GM12878 (cell line): ENCODE data around the gene OAS1. TPM values are rescaled to one million over a fixed set of nuclear protein-coding genes. Genes with fewer than 3 reads are reported as not detected.

Experiments used
- ATAC-seq: fragments of 200-7000 bp; cut with Tn5 transposase; 3 replicates; pipeline ENCODE4 v1.9.1; 2020; ENCODE audit warnings: mild to moderate bottlenecking, moderate library complexity
- BruUV-seq: library from RNA; stranded (reverse); fragments of 400-500 nt; replicated peaks from 2 replicates; lab custom pipeline; 2021; lab: Mats Ljungman, UMichigan
- CTCF ChIA-PET: fragments of 300-600 bp; sonication (Branson Sonifier 250); formaldehyde crosslinking; extraction: SDS; loops from one replicate; lab custom pipeline; 2021; ENCODE audit warnings: inconsistent platforms; lab: Yijun Ruan, JAX
- POLR2A ChIA-PET: fragments of 350-600 bp; formaldehyde crosslinking; extraction: SDS; loops from one replicate; lab custom pipeline; 2021; ENCODE audit warnings: inconsistent platforms; lab: Charles Lee
- RAD21 ChIA-PET: fragments of 300-600 bp; sonication (Branson Sonifier 250); formaldehyde crosslinking; loops from one replicate; lab custom pipeline; 2023; ENCODE audit warnings: antibody characterized with exemption; ENCODE audit not compliant: unreplicated experiment; lab: Charles Lee
- SMC1A ChIA-PET: fragments of 300-600 bp; sonication (Branson Sonifier 250); formaldehyde crosslinking; loops from one replicate; lab custom pipeline; 2023; ENCODE audit not compliant: unreplicated experiment, uncharacterized antibody; lab: Charles Lee
- DNase-seq: peaks from one replicate; pipeline ENCODE4 v3.0.0-alpha.2; 2011; ENCODE audit warnings: low read depth, low spot score
- FAIRE-seq: peaks from 3 replicates; lab custom pipeline; 2011; peaks lifted over from hg19 to GRCh38; lab: Jason Lieb, UNC
- H2AFZ ChIP-seq: 2 replicates; pipeline ENCODE4 v1.6.0; 2011; ENCODE audit warnings: low read depth, low read length, control low read depth; ENCODE audit not compliant: control insufficient read depth
- H3K27ac ChIP-seq: 2 replicates; pipeline ENCODE4 v1.5.1; 2011; ENCODE audit warnings: control low read depth; ENCODE audit not compliant: control insufficient read depth, insufficient read depth
- H3K27me3 ChIP-seq, 2 experiments: replicated peaks in 1 of 2; 2 replicates each; pipeline versions ENCODE4 v1.6.0 to v1.6.1; 2011; ENCODE audit warnings: low read length in 1 of 2; ENCODE audit not compliant: control insufficient read depth in 2 of 2, insufficient read depth in 2 of 2
- H3K36me3 ChIP-seq, 2 experiments: 2 replicates each; pipeline ENCODE4 v1.5.1; 2011; ENCODE audit warnings: low read length in 1 of 2; ENCODE audit not compliant: control insufficient read depth in 2 of 2, insufficient read depth in 2 of 2
- H3K4me1 ChIP-seq: 2 replicates; pipeline ENCODE4 v1.6.1; 2011; ENCODE audit warnings: mild to moderate bottlenecking, low read length, moderate library complexity, mixed read lengths; ENCODE audit not compliant: control insufficient read depth, insufficient read depth
- H3K4me2 ChIP-seq: 2 replicates; pipeline ENCODE4 v1.6.0; 2011; ENCODE audit warnings: control low read depth; ENCODE audit not compliant: control insufficient read depth, insufficient read depth
- H3K4me3 ChIP-seq: fragments of 200-600 bp; sonication (generic); 2 replicates; pipeline ENCODE4 v1.5.1; 2016
- H3K79me2 ChIP-seq: 2 replicates; pipeline ENCODE4 v1.6.0; 2011; ENCODE audit warnings: low read length; ENCODE audit not compliant: control insufficient read depth, insufficient read depth
- H3K9ac ChIP-seq: 2 replicates; pipeline ENCODE4 v1.8.0; 2011; ENCODE audit warnings: low read length, control low read depth, mixed read lengths; ENCODE audit not compliant: control insufficient read depth, insufficient read depth
- H3K9me3 ChIP-seq: replicated peaks from 3 replicates; pipeline ENCODE4 v1.5.1; 2011; ENCODE audit warnings: mild to moderate bottlenecking, low read length; ENCODE audit not compliant: control insufficient read depth, insufficient read depth
- H4K20me1 ChIP-seq: 2 replicates; pipeline ENCODE4 v1.6.0; 2011; ENCODE audit not compliant: control insufficient read depth, insufficient read depth
- ASH2L ChIP-seq: fragments of 300-600, 200-600 bp; sonication (generic); IDR thresholded peaks from 2 replicates; pipeline ENCODE4 v1.6.1; 2017; ENCODE audit warnings: low read depth, mild to moderate bottlenecking, borderline replicate concordance
- BCL11A ChIP-seq: IDR thresholded peaks from 2 replicates; pipeline ENCODE4 v1.6.1; 2011; ENCODE audit warnings: low read depth, low read length
- BHLHE40 ChIP-seq, 2 experiments: fragments of 450-650 bp in 1 of 2; IDR thresholded peaks; 2 replicates each; pipeline ENCODE4 v1.6.1; 2011 to 2017; ENCODE audit warnings: low read depth in 2 of 2, borderline replicate concordance in 1 of 2, improper control_type of control experiment in 1 of 2, low read length in 1 of 2, mild to moderate bottlenecking in 1 of 2
- EZH2 ChIP-seq: IDR thresholded peaks from 2 replicates; pipeline ENCODE4 v1.6.1; 2012; ENCODE audit warnings: low read depth, mild to moderate bottlenecking, control low read depth, inconsistent platforms, low read length, borderline replicate concordance; ENCODE audit not compliant: control insufficient read depth
- KLF5 ChIP-seq: fragments of 450-650 bp; IDR thresholded peaks from 2 replicates; pipeline ENCODE4 v1.6.1; 2014; ENCODE audit warnings: mild to moderate bottlenecking; ENCODE audit not compliant: partially characterized antibody
- LARP7 ChIP-seq: fragments of 450-650 bp; IDR thresholded peaks from 2 replicates; pipeline ENCODE4 v1.6.1; 2017; ENCODE audit warnings: mild to moderate bottlenecking
- NRF1 ChIP-seq: conservative IDR thresholded peaks from 2 replicates; pipeline ENCODE4 v1.6.1; 2011; ENCODE audit warnings: mild to moderate bottlenecking, low read depth, low read length, improper control_type of control experiment
- PML ChIP-seq: IDR thresholded peaks from 2 replicates; pipeline ENCODE4 v1.6.1; 2012; ENCODE audit warnings: low read length, inconsistent platforms
- POU2F2 ChIP-seq: IDR thresholded peaks from 3 replicates; pipeline ENCODE4 v1.6.1; 2011; ENCODE audit warnings: low read depth, mild to moderate bottlenecking, low read length, borderline replicate concordance
- SREBF2 ChIP-seq: IDR thresholded peaks from 2 replicates; pipeline ENCODE4 v1.6.1; 2012; ENCODE audit warnings: mild to moderate bottlenecking, low read length
- TCF7 ChIP-seq: IDR thresholded peaks from 2 replicates; pipeline ENCODE4 v1.6.1; 2014; ENCODE audit warnings: antibody characterized with exemption, borderline replicate concordance
- ZBED1 ChIP-seq: IDR thresholded peaks from 2 replicates; pipeline ENCODE4 v1.6.1; 2016; ENCODE audit warnings: borderline replicate concordance
- WGBS: methylation state at CpG from one replicate; pipeline ENCODE4 v1.1.6; 2016; ENCODE audit warnings: low lambda C conversion rate; ENCODE audit not compliant: insufficient replicate concordance, insufficient coverage; ENCODE audit errors: missing lambda C conversion rate; 5-methylcytosine and 5-hydroxymethylcytosine counted together
- in situ Hi-C: fragments of 300-500 bp; cut with MboI; formaldehyde crosslinking; loops from 9 replicates; pipeline ENCODE4 v1.14.3; 2018; ENCODE audit warnings: mixed read lengths
- intact Hi-C: fragments of 100-400 bp; cut with micrococcal nuclease; formaldehyde crosslinking; loops from one replicate; pipeline ENCODE4 v1.14.2; 2022; ENCODE audit not compliant: unreplicated experiment
- polyA plus RNA-seq, 11 experiments: library from polyadenylated mRNA; depleted of rRNA in 4 of 11; unstranded in 6 of 11; stranded (reverse) in 5 of 11; fragments of >200 nt; fragmentation: Nextera tagmentation in 4 of 11; fragmentation: Illumina TruSeq in 1 of 11; extraction: Ambion mirVana in 4 of 11; extraction: Trizol in 1 of 11; gene quantifications; 1 replicate in 1 of 11; 2 replicates in 10 of 11; pipeline versions ENCODE4 v1.2.1 to v1.2.3, GENCODE V29; 2011 to 2016; ENCODE audit warnings: inconsistent platforms in 2 of 11, missing spikeins in 2 of 11, low read depth in 1 of 11
- total RNA-seq, 4 experiments: library from RNA; depleted of rRNA in 3 of 4; stranded (reverse); fragments of >200 nt in 3 of 4; fragmentation: Illumina TruSeq in 1 of 4; extraction: Trizol in 1 of 4; gene quantifications; 2 replicates each; pipeline versions ENCODE4 v1.2.1 to v1.2.3, GENCODE V29; 2013 to 2021
- TF ChIP-seq, protein P1 (sequence below): fragments of 450-650 bp; IDR thresholded peaks from 2 replicates; pipeline ENCODE4 v1.6.1; 2017; ENCODE audit warnings: mild to moderate bottlenecking, moderate library complexity
- TF ChIP-seq, protein P2 (sequence below): IDR thresholded peaks from 2 replicates; pipeline ENCODE4 v1.6.1; 2012; ENCODE audit warnings: mild to moderate bottlenecking, low read depth, low read length

The OAS1 gene
- total and polyA plus RNA-seq, 10 of the 15 experiments (the other 5 are each of a cell fraction or from before 2014, with no cell fraction given), result 44.7 to 287 (median 64.3) TPM

DNA sequence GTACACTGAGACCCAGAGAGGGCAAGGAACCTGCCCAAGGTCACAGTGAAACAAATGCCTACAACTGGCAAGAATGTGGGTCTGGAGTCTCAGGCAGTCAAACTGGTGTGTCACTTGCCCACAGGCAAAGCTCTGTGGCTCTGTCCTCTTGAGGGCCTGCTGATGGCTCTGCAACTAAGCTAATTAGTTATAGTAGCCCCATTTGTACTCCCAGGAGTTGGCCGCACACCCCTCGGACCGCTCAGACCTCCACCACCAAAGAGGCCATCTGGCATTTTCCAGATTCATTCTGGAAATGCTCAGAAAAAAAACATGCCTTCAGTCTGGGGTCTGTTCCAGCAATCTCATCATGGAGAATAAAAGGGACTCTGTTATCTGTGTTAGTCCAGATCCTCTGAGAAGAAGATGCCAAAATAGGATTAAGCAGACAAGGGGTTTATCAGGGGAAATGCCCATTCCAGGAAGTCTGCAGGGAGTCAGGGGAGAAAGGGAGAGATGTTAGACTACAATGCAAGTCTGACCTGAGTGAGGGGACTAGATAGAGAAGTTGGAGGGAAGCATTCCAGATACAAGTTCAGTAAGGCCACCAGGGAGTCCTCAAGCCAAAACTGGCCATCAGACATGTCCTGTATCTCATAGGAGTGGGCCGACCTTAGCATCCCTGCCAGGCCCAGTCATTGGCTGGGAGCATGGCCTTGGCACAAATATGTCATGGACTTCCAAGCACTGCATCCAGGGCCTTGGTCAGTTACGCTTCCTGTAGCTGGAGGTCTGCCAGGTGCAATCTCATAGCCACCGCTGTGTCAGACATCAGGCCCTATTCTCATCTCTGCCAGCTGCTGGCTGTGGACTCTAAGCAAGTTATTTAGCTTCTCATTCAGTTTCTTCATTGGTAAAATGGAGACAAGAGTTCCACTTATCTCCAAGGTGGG, 15.4 kb upstream of the OAS1 start:
- no TSS peak for BruUV-seq
- ChIA-PET POLR2A (no interaction called here), SMC1A (no interaction called here), CTCF (no interaction called here), RAD21 (no interaction called here)
- Histone ChIP-seq H3K36me3 (no peaks in the 10 kb centered on the region), H3K4me2 (no peak overlapping the region), H2AFZ (no peak overlapping the region), H3K79me2 (no peaks in the 10 kb centered on the region), H3K4me3 (no peak overlapping the region), H3K4me1 (no peaks in the 10 kb centered on the region), H4K20me1 (no peaks in the 10 kb centered on the region), H3K9ac (no peak overlapping the region), H3K27ac (no peak overlapping the region), H3K27me3 (peaks cover 0 to 5% of the 10 kb centered on the region in 2 experiments; a peak in 1 of 4 replicates), H3K9me3 (no peaks in the 10 kb centered on the region; the same call in 2 of the 3 replicates)
- ATAC-seq (no peak), DNase-seq (no peak), FAIRE-seq (no peak)
- TF ChIP-seq PML (no peak), BCL11A (no peak), SREBF2 (no peak), POU2F2 (no peak), LARP7 (no peak), BHLHE40 (IDR thresholded peaks at IDR 0.05; ENCODE audit: borderline replicate concordance in 1 of 2, low read depth in 2 of 2, low read length in 1 of 2) (no peak), TCF7 (no peak), ASH2L (no peak), KLF5 (no peak), NRF1 (no peak), EZH2 (no peak), ZBED1 (no peak)
- TF ChIP-seq, protein P1, sequence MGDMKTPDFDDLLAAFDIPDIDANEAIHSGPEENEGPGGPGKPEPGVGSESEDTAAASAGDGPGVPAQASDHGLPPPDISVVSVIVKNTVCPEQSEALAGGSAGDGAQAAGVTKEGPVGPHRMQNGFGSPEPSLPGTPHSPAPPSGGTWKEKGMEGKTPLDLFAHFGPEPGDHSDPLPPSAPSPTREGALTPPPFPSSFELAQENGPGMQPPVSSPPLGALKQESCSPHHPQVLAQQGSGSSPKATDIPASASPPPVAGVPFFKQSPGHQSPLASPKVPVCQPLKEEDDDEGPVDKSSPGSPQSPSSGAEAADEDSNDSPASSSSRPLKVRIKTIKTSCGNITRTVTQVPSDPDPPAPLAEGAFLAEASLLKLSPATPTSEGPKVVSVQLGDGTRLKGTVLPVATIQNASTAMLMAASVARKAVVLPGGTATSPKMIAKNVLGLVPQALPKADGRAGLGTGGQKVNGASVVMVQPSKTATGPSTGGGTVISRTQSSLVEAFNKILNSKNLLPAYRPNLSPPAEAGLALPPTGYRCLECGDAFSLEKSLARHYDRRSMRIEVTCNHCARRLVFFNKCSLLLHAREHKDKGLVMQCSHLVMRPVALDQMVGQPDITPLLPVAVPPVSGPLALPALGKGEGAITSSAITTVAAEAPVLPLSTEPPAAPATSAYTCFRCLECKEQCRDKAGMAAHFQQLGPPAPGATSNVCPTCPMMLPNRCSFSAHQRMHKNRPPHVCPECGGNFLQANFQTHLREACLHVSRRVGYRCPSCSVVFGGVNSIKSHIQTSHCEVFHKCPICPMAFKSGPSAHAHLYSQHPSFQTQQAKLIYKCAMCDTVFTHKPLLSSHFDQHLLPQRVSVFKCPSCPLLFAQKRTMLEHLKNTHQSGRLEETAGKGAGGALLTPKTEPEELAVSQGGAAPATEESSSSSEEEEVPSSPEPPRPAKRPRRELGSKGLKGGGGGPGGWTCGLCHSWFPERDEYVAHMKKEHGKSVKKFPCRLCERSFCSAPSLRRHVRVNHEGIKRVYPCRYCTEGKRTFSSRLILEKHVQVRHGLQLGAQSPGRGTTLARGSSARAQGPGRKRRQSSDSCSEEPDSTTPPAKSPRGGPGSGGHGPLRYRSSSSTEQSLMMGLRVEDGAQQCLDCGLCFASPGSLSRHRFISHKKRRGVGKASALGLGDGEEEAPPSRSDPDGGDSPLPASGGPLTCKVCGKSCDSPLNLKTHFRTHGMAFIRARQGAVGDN, result no peak
- TF ChIP-seq, protein P2, sequence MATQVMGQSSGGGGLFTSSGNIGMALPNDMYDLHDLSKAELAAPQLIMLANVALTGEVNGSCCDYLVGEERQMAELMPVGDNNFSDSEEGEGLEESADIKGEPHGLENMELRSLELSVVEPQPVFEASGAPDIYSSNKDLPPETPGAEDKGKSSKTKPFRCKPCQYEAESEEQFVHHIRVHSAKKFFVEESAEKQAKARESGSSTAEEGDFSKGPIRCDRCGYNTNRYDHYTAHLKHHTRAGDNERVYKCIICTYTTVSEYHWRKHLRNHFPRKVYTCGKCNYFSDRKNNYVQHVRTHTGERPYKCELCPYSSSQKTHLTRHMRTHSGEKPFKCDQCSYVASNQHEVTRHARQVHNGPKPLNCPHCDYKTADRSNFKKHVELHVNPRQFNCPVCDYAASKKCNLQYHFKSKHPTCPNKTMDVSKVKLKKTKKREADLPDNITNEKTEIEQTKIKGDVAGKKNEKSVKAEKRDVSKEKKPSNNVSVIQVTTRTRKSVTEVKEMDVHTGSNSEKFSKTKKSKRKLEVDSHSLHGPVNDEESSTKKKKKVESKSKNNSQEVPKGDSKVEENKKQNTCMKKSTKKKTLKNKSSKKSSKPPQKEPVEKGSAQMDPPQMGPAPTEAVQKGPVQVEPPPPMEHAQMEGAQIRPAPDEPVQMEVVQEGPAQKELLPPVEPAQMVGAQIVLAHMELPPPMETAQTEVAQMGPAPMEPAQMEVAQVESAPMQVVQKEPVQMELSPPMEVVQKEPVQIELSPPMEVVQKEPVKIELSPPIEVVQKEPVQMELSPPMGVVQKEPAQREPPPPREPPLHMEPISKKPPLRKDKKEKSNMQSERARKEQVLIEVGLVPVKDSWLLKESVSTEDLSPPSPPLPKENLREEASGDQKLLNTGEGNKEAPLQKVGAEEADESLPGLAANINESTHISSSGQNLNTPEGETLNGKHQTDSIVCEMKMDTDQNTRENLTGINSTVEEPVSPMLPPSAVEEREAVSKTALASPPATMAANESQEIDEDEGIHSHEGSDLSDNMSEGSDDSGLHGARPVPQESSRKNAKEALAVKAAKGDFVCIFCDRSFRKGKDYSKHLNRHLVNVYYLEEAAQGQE, result no peak
- WGBS, result 39% methylated on average over 6 of the region's 6 CpGs
- in situ Hi-C loops, result no loop called here
- intact Hi-C loops, result no loop called here
